Suprapubic skin (tissue), 3 donors: ENCODE data around the gene CCDC137.

Experiments
- POLR2A ChIP-seq, 2 donors: fragments of 450-650 bp; IDR thresholded peaks; one replicate each; pipeline ENCODE4 v1.6.1; 2017; ENCODE audit warnings: antibody characterized with exemption in 2 of 2, mild to moderate bottlenecking in 2 of 2, moderate library complexity in 2 of 2
- TF ChIP-seq, protein P1 (sequence below), 2 donors: fragments of 200-600 bp in 1 of 2; fragments of 450-650 bp in 1 of 2; sonication (generic) in 1 of 2; IDR thresholded peaks; one replicate each; pipeline ENCODE4 v1.5.1; 2016 to 2019; ENCODE audit warnings: antibody characterized with exemption in 2 of 2, mild to moderate bottlenecking in 1 of 2, moderate library complexity in 1 of 2

GRCh38 chr17:81695801-81696200, 29.3 kb downstream of the CCDC137 start:
- TF ChIP-seq, protein P1, sequence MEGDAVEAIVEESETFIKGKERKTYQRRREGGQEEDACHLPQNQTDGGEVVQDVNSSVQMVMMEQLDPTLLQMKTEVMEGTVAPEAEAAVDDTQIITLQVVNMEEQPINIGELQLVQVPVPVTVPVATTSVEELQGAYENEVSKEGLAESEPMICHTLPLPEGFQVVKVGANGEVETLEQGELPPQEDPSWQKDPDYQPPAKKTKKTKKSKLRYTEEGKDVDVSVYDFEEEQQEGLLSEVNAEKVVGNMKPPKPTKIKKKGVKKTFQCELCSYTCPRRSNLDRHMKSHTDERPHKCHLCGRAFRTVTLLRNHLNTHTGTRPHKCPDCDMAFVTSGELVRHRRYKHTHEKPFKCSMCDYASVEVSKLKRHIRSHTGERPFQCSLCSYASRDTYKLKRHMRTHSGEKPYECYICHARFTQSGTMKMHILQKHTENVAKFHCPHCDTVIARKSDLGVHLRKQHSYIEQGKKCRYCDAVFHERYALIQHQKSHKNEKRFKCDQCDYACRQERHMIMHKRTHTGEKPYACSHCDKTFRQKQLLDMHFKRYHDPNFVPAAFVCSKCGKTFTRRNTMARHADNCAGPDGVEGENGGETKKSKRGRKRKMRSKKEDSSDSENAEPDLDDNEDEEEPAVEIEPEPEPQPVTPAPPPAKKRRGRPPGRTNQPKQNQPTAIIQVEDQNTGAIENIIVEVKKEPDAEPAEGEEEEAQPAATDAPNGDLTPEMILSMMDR (IDR thresholded peaks at IDR 0.05) = no peak
- no peak for TF ChIP-seq POLR2A (IDR thresholded peaks at IDR 0.05)
